SK-N-SH (cell line): ENCODE results near the gene GPR17. TPM values are rescaled to one million over a fixed set of nuclear protein-coding genes. Genes with fewer than 3 reads are reported as not detected.

Experiments
- CTCF ChIA-PET: fragments of 300-600, 350-600 bp; formaldehyde crosslinking; extraction: SDS; loops from one replicate; lab custom pipeline; 2021; lab: Yijun Ruan, JAX
- POLR2A ChIA-PET: fragments of 350-600 bp; sonication (Branson Sonifier 250); formaldehyde crosslinking; extraction: SDS; loops from one replicate; lab custom pipeline; 2020; ENCODE audit warnings: antibody characterized with exemption, inconsistent platforms; lab: Yijun Ruan, JAX
- DNase-seq: peaks from one replicate; pipeline ENCODE4 v3.0.0; 2012
- H2AFZ ChIP-seq: fragments of 200-600 bp; sonication (generic); 2 replicates; pipeline ENCODE4 v1.8.1; 2016; ENCODE audit warnings: antibody characterized with exemption, mild to moderate bottlenecking, low read depth
- H3F3A ChIP-seq: fragments of 200-600 bp; sonication (generic); replicated peaks from 2 replicates; pipeline ENCODE3; 2016; ENCODE audit warnings: antibody characterized with exemption, mild to moderate bottlenecking; ENCODE audit not compliant: insufficient read depth
- H3K27ac ChIP-seq, 2 experiments: fragments of 200-500 bp in 1 of 2; fragments of 200-600 bp in 1 of 2; sonication (Bioruptor generic) in 1 of 2; sonication (generic), shearing (Covaris generic) in 1 of 2; 2 replicates each; pipeline versions ENCODE4 v1.5.1 to v1.6.1; 2014 to 2016; ENCODE audit warnings: low read depth in 2 of 2, inconsistent platforms in 1 of 2, low read length in 1 of 2, mild to moderate bottlenecking in 1 of 2, mixed read lengths in 1 of 2
- H3K27me3 ChIP-seq: fragments of 200-600 bp; sonication (generic), shearing (Covaris generic); 2 replicates; pipeline ENCODE4 v1.6.1; 2016; ENCODE audit warnings: mixed run types; ENCODE audit not compliant: insufficient read depth
- H3K36me3 ChIP-seq, 2 experiments: fragments of 200-500 bp in 1 of 2; fragments of 200-600 bp in 1 of 2; sonication (Bioruptor generic) in 1 of 2; sonication (generic) in 1 of 2; replicated peaks in 1 of 2; 2 replicates each; pipeline versions ENCODE3 to v1.5.1; 2014 to 2016; ENCODE audit warnings: low read length in 1 of 2, mild to moderate bottlenecking in 1 of 2; ENCODE audit not compliant: insufficient read depth in 2 of 2, control insufficient read depth in 1 of 2
- H3K4me1 ChIP-seq, 2 experiments: fragments of 200-500 bp in 1 of 2; fragments of 200-600 bp in 1 of 2; sonication (Bioruptor generic) in 1 of 2; sonication (generic), shearing (Covaris generic) in 1 of 2; 2 replicates each; pipeline versions ENCODE4 v1.5.1 to v1.6.1; 2014 to 2016; ENCODE audit warnings: low read depth in 1 of 2, low read length in 1 of 2, mixed run types in 1 of 2; ENCODE audit not compliant: insufficient read depth in 2 of 2, control insufficient read depth in 1 of 2
- H3K4me2 ChIP-seq: fragments of 200-600 bp; sonication (generic), shearing (Covaris generic); 2 replicates; pipeline ENCODE4 v1.6.1; 2017; ENCODE audit warnings: mixed run types
- H3K4me3 ChIP-seq, 2 experiments: fragments of 200-500 bp in 1 of 2; fragments of 200-600 bp in 1 of 2; sonication (Bioruptor generic) in 1 of 2; sonication (generic), shearing (Covaris generic) in 1 of 2; 2 replicates each; pipeline versions ENCODE4 v1.5.1 to v1.8.1; 2014 to 2016; ENCODE audit warnings: low read depth in 2 of 2, inconsistent platforms in 1 of 2, low read length in 1 of 2, mild to moderate bottlenecking in 1 of 2, mixed read lengths in 1 of 2, moderate library complexity in 1 of 2
- H3K79me2 ChIP-seq: fragments of 200-600 bp; sonication (generic); 2 replicates; pipeline ENCODE4 v1.8.1; 2017; ENCODE audit warnings: mild to moderate bottlenecking; ENCODE audit not compliant: insufficient read depth
- H3K9ac ChIP-seq: fragments of 200-600 bp; sonication (generic); 2 replicates; pipeline ENCODE4 v1.6.1; 2017; ENCODE audit warnings: mixed run types
- H3K9me2 ChIP-seq: fragments of 200-600 bp; sonication (generic); 2 replicates; pipeline ENCODE4 v1.6.1; 2017; ENCODE audit warnings: mixed run types
- H3K9me3 ChIP-seq: fragments of 200-600 bp; sonication (generic); 2 replicates; pipeline ENCODE4 v1.6.1; 2017; ENCODE audit warnings: mixed run types, mild to moderate bottlenecking, moderate library complexity
- H4K20me1 ChIP-seq: fragments of 200-600 bp; sonication (generic); 2 replicates; pipeline ENCODE4 v1.6.1; 2017; ENCODE audit warnings: mild to moderate bottlenecking, mixed run types; ENCODE audit not compliant: insufficient read depth
- CTCF ChIP-seq: fragments of 200-600 bp; sonication (generic); IDR thresholded peaks from 2 replicates; pipeline ENCODE4 v1.6.1; 2017; ENCODE audit warnings: antibody characterized with exemption, mild to moderate bottlenecking, moderate library complexity
- ELF1 ChIP-seq: IDR thresholded peaks from 2 replicates; pipeline ENCODE4 v1.4.0; 2012
- FOXJ3 ChIP-seq: sonication (generic); formaldehyde crosslinking; IDR thresholded peaks from 2 replicates; pipeline ENCODE4 v1.5.1; 2020; ENCODE audit warnings: mild to moderate bottlenecking, missing genetic modification reagents
- GABPA ChIP-seq: IDR thresholded peaks from 2 replicates; pipeline ENCODE4 v1.4.0; 2012; ENCODE audit warnings: low read depth, mild to moderate bottlenecking
- GATA2 ChIP-seq: sonication (generic); formaldehyde crosslinking; IDR thresholded peaks from 2 replicates; pipeline ENCODE4 v1.5.0; 2020; ENCODE audit warnings: mild to moderate bottlenecking, missing genetic modification reagents
- IRF3 ChIP-seq: fragments of 150-350 bp; IDR thresholded peaks from 2 replicates; pipeline ENCODE4 v1.6.1; 2016; ENCODE audit warnings: mild to moderate bottlenecking, low read depth, low read length
- MAX ChIP-seq: IDR thresholded peaks from 2 replicates; pipeline ENCODE4 v1.4.0; 2012; ENCODE audit warnings: low read depth
- MEF2A ChIP-seq: IDR thresholded peaks from 2 replicates; pipeline ENCODE4 v1.4.0; 2012; ENCODE audit warnings: low read depth, borderline replicate concordance
- PBX3 ChIP-seq: IDR thresholded peaks from 2 replicates; pipeline ENCODE4; 2012
- RCOR1 ChIP-seq: fragments of 150-350 bp; IDR thresholded peaks from 2 replicates; pipeline ENCODE4 v1.6.1; 2017; ENCODE audit warnings: antibody characterized with exemption, low read length
- RFX5 ChIP-seq: IDR thresholded peaks from 2 replicates; pipeline ENCODE4 v1.6.1; 2012; ENCODE audit warnings: mild to moderate bottlenecking, improper control_type of control experiment, low read length
- RXRA ChIP-seq: IDR thresholded peaks from 2 replicates; pipeline ENCODE4 v1.4.0; 2012; ENCODE audit warnings: low read depth, mild to moderate bottlenecking, borderline replicate concordance
- SIN3A ChIP-seq: IDR thresholded peaks from 2 replicates; pipeline ENCODE4 v1.6.1; 2012; ENCODE audit warnings: low read depth, mild to moderate bottlenecking, low read length, moderate library complexity, borderline replicate concordance
- USF1 ChIP-seq: IDR thresholded peaks from 2 replicates; pipeline ENCODE4 v1.4.0; 2012; ENCODE audit warnings: low read depth, borderline replicate concordance
- YY1 ChIP-seq: IDR thresholded peaks from 2 replicates; pipeline ENCODE4 v1.4.0; 2012; ENCODE audit warnings: low read depth, mild to moderate bottlenecking
- WGBS: methylation state at CpG from one replicate; pipeline ENCODE4 v1.1.6; 2017; ENCODE audit warnings: low lambda C conversion rate; 5-methylcytosine and 5-hydroxymethylcytosine counted together
- polyA plus RNA-seq, 3 experiments: library from polyadenylated mRNA; depleted of rRNA; stranded (reverse); fragments of >200 nt; gene quantifications; 2 replicates each; pipeline ENCODE4 v1.2.3, GENCODE V29; 2012
- TF ChIP-seq, protein P1 (sequence below): IDR thresholded peaks from 2 replicates; pipeline ENCODE4 v1.4.0; 2012; ENCODE audit warnings: low read depth, borderline replicate concordance

GPR17 gene
- polyA plus RNA-seq, 1 of the 3 experiments (the other 2 are of a cell fraction) = 0.03 TPM

DNA sequence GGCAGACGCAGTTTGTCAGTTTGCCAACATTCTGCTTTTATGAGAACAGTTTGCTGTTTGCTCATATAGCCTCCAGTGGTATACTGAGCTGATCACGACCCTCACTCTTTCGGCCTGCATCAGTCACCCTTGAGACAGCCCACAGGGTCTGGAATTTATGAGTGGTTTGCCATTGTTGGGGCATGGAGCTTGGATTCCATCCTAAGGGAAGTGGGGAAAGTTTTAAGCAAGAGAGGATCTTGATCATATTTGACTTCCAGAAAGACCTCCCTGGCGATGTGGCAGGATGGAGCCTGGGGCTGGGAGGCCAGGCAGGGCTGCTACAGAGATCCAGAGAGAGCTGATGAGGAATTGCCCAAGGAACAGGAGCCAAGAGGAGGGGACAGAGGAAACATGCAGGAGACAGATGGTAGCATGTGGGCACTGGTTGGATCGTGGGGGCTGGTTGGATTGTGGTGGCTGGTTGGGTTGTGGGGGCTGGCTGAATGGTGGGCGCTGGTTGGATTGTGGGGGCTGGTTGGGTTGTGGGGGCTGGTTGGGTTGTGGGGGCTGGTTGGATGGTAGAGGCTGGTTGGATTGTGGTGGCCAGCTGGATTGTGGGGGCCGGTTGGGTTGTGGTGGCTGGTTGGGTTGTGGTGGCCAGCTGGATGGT, 27.3 kb upstream of the GPR17 start:
- Histone ChIP-seq H3K36me3 (no peaks in the 10 kb centered on the region), H3K4me1 (no peaks in the 10 kb centered on the region; a peak in 1 of 4 replicates), H3K27me3 (no peaks in the 10 kb centered on the region), H3F3A (no peaks in the 10 kb centered on the region), H3K27ac (no peak overlapping the region), H2AFZ (no peak overlapping the region), H3K4me2 (no peak overlapping the region), H4K20me1 (no peaks in the 10 kb centered on the region), H3K9me3 (no peaks in the 10 kb centered on the region), H3K4me3 (no peak overlapping the region), H3K9ac (no peak overlapping the region), H3K9me2 (no peaks in the 10 kb centered on the region), H3K79me2 (no peaks in the 10 kb centered on the region)
- TF ChIP-seq USF1 (no peak), MEF2A (no peak), ELF1 (no peak), RXRA (no peak), RCOR1 (no peak), GATA2 (CRISPR knock-in tag) (no peak), CTCF (no peak), GABPA (no peak), RFX5 (no peak), FOXJ3 (CRISPR knock-in tag) (no peak), YY1 (no peak), IRF3 (no peak), SIN3A (no peak), MAX (no peak), PBX3 (no peak)
- TF ChIP-seq, protein P1, sequence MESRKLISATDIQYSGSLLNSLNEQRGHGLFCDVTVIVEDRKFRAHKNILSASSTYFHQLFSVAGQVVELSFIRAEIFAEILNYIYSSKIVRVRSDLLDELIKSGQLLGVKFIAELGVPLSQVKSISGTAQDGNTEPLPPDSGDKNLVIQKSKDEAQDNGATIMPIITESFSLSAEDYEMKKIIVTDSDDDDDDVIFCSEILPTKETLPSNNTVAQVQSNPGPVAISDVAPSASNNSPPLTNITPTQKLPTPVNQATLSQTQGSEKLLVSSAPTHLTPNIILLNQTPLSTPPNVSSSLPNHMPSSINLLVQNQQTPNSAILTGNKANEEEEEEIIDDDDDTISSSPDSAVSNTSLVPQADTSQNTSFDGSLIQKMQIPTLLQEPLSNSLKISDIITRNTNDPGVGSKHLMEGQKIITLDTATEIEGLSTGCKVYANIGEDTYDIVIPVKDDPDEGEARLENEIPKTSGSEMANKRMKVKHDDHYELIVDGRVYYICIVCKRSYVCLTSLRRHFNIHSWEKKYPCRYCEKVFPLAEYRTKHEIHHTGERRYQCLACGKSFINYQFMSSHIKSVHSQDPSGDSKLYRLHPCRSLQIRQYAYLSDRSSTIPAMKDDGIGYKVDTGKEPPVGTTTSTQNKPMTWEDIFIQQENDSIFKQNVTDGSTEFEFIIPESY = no peak
- peak; percentile 15 for DNase-seq
- ChIA-PET POLR2A (no interaction called here), CTCF (interaction anchor here (1.2 kb wide), 1 partner anchor 31 kb away, joined by 3 read pairs; no protein-coding TSS in a partner anchor)
- WGBS = 69% methylated on average over 7 of the region's 7 CpGs
